Measurements from ENCODE around the gene OR1F1.
A peak's percentile ranks its signal among the peaks of the same experiment; 100 is the strongest.
"Not testable (repeated sequence)": the region's sequence is repeated elsewhere in the genome, so short reads cannot be mapped to it uniquely, and the experiment has no call there.

OR1F1 gene

DNA sequence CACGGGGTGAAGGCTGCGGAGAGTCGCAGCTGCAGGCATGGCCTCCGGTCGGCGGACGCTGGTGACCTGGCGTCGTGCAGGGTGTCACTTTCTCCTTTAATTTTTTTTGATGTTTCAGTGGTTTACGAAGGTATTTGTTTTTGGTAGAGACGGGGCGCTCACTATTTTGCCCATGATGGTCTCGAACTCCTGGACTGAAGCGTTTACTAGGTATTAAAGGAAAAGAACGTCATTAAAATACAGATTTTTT is 36.1 kb upstream of the OR1F1 start:
- DNase-seq, result no peak

DNA sequence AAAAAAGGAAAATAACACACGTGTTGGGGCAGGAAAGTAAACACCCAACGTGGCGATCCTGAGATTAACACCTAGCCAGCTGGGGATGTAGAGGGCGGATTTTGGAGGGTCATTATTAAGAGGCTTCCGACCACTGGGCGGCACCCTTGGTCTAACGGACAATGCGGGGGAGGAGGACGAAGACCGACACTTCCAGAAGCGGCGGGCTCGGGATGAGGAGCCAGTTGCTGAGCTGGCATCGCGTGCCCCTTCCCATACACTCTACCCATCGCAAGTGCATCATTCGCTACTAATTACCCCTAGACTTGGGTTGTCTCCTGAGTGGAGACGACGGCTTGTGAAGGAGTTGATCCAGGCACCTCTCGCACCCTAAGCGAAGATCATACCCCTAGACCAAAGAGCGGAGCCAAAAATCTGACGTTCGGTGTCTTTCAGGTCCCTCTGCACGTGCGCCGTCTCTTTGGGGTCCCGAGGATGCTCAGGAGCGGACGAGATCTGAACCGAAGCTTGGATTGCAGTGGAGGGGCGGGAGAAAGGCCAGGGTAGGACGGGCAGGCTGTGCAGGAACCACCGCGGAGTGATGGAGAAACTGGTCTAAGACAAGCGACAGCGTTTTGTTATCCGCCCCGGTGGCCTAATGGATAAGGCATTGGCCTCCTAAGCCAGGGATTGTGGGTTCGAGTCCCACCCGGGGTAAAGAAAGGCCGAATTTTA is 35.6 kb upstream of the OR1F1 start:
- peak; percentile 93 for DNase-seq

DNA sequence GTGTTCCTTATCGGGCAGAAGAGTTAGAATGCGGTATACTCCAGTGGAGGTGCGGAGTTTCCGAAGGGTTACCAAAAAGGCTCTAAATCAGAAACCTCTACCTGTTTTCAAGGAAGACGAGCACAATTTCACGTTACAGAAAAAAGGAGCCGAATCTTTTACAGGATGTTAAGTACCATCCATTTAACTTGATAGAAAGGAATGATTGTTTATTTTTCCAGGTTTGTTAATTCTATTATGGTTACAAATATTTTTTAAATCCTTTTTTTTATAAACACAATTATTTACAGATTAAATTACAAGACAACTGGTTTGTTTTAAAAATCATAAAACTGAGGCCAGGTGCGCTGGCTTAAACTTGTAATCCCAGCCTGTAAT is 35.0 kb upstream of the OR1F1 start:
- DNase-seq, result no peak

DNA sequence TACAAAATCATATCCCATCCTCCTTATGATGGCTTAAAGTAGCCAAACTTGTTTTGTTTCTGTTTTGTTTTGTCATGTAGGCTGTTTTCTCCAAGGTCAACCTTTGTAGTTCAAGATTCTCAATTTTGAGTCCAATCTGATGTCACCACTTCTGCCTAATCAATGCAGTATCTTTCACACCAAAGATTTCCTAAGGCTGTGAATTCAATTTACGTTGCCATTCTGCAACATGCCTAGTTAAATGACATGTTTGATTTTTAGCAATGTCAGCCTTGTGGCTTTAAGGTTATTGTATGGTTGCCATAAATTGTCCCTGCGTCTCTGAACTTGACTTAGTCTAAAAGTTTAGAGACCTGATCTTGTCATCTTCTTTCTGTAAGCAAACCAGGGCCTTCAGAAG is 32.8 kb upstream of the OR1F1 start:
- no peak for DNase-seq

DNA sequence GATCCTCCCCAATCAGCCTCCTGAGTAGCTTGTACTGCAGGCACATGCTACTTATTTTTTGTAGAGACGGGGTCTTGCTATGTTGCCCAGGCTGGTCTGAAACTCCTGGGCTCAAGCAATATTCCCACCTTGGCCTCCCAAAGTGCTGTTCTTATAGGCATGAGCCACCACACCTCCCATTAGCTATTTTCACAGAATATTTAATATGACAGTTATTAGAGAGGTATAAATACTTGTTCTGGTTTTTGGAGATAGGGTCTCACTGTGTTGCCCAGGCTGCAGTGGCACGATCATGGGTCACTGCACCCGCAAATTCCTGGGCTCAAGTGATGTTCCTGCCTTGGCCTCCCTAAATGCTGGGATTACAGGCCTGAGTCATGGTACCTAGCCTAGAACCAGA is 32.0 kb upstream of the OR1F1 start:
- no peak for DNase-seq

DNA sequence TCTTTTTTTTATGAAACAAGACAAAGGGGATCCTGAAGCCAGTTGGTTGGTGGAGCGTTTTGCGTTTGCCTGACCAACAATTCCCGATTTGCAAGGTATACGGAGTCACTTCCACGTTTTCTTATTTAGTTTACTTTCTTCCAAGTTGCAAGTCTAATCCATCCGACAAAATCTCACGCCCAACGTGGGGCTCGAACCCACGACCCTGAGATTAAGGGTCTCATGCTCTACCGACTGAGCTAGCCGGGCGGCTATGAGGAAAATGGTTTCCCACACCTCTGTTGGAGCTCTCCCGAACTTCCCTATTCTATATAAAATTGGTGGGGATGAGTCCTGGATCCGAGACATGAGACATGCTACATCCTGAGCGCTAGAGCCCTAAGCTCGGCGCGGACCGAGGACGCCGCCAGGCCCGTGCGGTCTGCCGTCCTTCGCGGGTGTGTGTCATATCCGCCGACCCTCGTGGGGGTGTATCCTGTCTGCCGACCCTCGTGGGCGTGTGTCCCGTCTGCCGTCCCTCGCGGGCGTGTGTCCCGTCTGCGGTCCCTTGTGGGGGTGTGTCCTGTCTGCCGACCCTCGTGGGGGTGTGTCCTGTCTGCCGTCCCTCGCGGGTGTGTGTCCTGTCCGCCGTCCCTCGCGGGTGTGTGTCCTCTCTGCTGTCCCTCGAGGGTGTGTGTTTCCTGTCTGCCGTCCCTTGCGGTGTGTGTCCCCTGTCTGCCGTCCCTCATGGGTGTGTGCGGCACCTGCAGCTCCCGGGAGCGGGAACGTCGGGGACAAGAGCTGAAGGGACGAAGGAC is 30.6 kb upstream of the OR1F1 start:
- peak; percentile 96 for DNase-seq

DNA sequence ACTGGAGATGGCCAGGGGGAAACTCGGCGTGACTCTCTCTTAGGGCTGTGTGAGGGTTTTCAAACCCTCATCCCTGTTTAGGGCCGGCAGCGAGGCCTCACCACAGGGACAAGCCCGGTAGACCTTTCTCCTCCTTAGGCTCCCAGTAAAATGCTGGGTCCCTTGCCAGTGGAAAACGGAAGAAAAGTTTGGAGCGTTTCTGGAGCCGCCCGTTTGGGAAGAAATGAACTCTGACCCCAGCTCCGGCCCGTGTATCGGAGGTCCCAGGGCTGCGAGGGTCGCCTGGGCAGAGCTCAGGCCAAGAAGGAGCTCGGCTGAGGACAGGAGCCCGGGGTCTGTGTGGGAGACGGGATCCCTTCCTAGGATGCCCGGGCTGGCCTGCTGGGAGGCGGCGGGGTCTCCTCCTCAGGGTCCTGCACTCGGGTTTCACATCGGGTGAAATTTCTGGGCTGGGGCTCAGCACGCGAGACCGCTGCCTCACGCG is 29.9 kb upstream of the OR1F1 start:
- DNase-seq, result peak; percentile 47

DNA sequence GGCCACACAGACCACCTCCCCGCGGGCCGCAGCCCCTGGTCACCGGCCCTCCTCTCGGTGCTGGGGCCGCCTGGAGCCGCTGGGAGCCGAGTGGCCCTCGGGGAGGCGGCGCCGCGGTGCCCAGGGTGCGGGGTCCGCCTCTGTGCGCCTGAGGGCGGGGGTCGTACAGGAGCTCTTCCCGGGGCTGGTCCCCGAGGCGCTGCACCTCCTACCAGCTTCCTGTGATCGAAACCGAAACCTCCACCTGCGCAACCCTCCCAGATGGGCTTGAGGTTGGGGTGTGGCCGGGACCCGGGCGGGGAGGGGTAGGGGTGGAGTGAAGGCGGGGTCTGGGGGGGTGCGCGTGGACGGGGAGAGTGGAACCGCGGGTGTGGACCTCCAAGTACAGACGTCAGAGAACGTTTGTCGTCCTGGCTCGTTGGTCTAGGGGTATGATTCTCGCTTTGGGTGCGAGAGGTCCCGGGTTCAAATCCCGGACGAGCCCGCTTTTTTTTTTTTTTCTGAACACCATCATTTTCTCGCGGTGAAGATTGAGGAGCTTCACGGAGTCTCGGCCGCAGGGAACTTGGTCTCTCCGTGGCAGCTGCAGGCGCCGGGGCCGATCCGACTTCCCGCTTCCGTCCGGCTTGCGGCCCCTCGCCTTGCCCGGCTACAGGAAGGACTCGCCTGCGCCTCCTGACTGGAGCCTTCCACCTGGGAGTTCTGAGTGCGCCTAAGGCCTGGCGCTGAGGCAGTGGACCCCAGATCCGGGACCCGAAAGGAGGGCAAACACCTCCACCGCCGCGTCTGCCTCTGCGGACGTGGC is 29.3 kb upstream of the OR1F1 start:
- peak; percentile 91 for DNase-seq

DNA sequence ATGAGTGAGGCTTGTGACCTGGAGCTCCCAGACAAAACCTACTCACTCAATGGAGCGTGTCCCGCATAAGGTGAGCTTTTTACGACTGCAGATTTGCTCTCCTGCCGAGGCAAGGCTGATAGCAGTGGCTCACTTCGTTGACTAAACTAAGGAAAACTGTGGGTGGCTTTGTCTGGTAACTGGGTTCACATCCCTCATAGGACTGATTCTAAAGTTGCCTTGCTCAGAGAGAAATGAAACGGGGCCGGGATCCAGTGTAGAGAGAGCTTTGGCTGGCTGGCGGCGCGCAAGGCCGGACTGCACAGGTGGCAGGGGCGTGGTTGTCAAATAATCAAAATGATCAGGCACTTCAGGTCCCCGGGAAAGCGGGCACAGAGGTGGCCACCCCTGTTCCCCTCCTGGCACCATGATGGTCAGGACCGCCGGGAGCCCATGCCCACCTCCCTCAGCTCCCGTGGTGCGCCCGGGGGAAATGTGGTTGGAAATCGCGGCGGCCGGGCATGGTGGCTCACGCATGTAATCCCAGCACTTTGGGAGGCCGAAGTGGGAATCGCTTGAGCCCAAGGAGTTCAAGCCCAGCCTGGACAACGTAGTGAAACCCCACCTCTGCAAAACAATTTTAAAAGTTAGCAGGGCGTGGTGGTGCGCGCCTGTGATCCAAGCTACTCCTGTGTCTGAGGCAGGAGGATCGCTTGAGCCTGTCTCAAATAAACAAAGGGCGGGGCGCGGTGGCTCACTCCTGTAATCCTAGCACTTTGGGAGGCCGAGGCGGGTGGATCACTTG is 26.6 kb upstream of the OR1F1 start:
- DNase-seq, result no peak

DNA sequence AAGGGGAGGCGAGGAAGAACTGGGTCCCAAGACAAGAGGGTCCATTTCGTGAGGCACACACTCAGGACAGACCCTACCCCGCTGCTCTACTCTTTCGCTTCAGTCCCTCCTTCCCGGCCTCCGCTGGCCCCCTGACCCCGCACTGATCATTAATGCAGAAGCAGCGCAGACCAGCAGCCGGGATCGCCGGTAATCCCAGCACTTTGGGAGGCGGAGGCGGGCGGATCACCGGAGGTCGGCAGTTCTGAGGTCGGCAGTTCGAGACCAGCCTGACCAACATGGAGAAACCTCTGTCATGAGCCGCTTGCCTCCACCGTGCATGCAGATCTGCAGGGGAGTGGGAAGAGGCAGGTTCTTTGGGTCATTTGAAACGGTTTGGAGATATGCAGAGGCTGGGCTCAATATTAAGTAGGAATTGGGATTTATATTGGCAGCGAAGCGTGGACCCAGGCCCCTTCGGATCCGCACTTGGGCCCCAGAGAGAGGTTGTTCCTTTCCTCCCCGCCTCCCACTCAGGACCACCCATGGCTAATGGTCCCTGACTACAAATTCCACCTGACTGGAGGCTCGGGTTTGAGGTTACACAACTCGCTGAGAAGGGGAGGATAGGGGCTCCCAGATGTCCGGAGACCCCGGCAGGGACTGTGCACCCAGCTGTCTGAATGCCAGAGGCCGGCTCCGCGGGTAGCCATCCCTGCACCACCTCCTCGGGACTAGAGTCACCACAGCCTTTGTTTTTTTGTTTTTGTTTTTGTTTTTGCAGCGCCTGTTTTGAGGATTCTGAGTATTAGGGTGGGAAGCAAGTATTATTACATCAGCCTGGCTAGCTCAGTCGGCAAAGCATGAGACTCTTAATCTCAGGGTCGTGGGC is 23.6 kb upstream of the OR1F1 start:
- no peak for DNase-seq

DNA sequence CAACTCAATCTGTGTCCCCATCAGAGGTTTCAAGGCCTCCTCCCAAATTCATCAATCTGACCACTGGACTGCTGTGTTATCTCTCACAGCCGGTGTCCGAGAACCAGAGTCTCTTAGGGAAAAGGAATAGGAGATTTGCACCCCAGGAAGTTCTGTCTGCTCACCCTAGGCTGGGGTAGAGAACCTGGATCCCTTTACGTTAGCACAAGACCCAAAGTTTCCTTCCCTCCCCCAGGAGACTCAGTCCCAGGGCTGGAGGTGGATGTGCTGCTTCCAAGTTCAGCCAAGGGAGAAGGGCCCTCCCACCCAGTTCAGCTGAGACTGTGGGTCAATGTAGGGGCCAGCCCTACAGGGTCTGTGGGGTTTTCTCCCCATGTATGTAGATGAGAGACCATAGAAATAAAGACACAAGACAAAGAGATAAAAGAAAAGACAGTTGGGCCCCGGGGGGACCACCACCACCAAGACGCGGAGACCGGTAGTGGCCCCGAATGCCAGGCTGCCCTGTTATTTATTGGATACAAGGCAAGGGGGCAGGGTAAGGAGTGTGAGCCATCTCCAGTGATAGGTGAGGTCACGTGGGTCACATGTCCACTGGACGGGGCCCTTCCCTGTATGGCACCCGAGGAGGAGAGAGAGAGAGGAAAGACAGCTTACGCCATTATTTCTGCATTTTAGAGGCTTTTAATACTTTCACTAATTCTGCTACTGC is 22.7 kb upstream of the OR1F1 start:
- no peak for DNase-seq

DNA sequence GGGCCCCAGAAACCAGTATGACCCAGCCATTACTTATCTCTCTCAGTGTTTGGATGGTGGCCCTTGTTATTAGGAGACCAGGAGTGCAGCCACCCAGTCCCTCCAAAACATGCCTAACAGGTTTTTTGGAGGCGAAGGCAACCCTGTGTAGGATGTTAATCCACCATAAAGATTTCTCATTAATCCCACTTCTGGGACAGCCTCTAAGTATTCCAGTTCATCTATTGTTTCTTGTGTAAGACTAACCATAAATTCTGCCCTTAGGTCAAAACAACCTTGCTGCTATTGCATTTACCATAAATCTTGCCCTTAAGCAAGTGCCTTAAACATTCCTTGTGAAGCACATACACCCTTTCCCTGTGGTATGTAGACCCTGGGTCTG is 21.5 kb upstream of the OR1F1 start:
- no peak for DNase-seq

DNA sequence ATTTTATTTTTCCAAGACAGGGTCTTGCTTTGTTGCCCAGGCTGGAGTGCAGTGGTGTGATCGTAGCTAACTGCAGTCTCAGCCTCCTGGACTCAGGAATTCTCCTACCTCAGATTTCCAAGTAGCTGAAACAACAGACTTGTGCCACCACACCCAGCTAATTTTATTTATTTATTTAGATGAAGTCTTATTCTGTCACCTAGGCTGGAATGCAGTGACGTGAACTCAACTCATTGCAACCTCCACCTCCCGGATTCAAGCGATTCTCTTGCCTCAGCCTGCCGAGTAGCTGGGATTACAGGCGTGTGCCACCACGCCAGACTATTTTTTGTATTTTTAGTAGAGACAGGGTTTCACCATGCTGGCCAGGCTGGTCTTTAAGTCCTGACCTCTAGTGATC is 19.3 kb upstream of the OR1F1 start:
- not testable (repeated sequence) for DNase-seq

DNA sequence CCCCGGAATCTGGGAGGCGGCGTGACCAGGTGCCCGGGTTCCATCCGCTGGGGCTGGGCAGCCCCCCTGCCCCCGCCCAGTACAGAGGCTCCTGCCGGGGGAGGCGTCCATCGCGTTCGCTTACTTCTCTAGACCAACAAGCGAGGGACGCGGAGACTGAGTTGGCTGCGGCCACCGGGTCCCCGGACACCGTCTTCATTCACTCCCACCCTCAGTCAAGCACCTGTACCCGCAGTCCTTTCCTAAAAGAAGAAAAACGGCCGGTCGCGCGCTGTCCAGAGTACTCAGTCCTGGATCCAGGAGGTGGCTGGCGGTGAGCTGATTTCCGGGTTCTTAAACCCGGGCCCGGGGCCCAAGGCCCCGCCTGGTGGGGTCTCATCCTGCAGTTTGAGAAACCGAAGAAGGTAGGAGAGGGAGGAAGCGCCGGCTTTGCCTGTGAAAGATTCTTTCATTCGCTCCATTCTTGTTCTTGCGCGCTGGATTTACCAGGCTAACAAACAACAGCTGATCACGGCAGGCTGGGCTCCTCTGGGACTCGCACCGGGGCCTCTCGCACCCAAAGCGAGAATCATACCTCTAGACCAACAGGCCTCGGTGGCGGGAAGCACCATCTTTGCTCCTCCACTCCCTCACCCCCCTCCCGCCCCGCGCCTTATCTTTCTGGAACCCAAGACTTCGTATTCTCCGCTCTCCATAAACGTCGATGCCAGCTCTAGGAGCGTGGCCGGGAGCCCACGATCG is 17.4 kb upstream of the OR1F1 start:
- DNase-seq, result no peak

DNA sequence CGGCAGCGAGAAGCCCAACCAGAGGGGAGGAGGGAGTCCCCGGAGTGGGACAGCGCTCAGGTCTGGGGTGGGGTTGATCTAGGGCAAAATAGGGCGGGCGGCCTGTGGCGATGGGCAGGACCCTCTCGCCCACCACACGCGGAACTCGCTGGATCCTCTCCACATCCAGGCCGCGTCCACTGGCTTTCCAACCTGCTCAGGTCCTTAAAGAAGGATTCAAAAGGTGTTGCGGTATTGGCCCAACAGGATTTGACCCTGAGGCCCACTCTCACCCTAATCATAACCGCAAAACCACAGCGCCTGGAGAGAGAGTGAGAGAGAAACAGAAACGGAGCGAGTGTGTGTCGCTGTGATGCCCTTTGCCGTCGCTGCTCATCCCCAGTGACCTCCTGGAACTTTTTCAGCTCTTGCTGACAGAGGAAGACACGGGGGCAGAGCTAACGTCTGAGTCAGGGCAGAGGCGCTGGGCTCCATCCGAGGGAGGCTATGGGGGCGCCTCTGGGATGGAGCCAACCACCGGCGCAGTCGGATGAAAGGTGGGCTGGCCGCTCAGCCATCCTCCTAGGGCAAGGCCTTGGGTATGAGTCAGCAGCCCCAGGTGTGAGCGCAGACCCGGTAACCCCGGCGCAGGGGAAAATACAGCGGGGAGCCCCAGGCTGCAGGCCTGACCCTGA is 16.7 kb upstream of the OR1F1 start:
- no peak for DNase-seq

DNA sequence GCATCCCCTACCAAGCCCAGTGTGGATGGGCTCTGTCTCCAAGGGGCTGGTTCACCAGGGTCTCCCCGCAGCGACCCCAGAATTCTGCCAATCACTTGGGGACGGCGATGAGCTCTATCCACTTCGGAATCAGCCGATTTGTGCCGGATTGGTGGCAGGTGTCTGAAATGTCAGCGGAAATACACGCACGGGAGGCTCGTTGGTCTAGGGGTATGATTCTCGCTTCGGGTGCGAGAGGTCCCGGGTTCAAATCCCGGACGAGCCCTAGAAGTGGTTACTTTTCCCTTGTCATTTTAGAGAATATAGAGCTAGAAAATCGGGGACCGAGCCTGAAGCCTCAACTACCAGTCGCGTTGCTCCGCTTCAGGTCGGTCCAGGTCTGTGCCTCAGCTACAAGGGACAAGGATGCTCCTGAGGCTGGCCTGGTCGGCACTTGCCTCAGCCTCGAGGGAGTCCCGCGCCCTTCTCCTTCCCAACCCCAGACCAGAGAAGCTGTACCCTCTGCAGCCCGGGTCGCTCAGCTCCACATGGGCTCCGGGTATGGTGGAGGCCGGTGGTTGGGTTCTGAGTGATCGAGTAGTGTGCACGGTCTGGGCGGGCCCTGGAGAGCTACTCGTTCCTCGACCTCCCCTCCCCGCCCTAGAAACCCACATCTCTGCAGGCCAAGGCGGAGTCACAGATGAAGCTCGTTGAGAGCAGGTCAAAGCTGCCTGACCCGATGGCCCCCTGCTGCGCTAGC is 16.0 kb upstream of the OR1F1 start:
- peak; percentile 56 for DNase-seq

DNA sequence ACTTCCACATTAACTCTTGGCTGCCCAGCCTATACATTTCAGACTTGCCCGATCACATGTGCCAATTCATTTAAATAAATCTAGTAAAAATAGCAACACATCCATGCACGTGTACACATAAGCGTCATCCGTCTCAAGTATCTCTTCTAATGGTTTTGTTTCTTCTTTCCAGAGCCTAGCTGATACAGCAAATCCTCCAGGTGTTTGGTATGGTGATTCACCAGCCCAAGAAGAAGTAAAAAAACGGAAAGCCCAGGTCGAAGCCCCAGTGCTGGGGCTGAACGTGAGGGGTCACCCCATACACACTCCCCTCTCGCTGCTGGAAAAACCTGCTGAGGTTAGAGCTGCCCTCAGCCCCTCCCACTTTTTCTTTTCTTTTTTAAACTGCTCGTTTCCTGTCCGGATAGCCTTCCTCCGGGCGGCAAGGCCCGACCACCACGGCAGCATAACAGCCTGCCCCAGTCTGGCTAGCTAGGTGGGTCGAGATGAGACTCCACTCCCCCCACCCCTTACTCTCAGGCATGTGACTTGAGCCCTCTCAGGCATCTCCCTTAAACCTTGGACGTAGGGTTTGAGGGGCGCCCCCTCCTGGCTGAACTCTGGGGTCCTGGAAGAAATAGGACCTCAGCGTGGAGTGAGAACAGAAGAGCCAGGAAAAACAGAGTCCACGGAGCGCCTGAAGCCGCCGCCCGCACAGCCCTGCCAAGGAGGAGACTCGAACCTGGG is 13.9 kb upstream of the OR1F1 start:
- peak; percentile 25 for DNase-seq

DNA sequence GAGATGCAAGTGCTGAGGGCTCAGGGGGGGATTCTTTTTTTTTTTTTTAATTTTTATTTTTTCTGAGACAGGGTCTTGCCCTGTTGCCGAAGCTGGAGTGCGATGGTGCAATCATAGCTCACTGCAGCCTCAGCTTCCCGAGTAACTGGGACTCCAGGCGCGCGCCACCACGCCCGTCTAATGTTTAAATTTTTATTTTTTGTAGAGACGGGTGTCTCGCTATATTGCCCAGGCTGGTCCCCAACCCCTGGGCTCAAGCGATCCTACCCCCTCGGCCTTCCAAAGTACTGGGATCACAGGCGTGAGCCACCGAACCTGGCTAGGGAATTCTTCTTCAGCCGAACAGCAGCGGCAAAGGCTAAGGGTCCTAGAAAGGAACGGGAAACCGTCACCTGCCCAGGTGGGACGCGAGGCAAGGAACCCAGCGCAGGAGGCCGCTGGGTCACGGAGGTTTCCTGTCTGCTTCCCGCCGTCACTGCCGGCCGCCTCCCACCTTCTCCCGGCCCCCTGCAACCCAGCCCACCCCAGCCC is 13.3 kb upstream of the OR1F1 start:
- no peak for DNase-seq
